Fibroblast of the aortic adventitia (primary cell): ENCODE data around the gene RARB. TPM values are rescaled to one million over a fixed set of nuclear protein-coding genes. Genes with fewer than 3 reads are reported as not detected.

Experiments used
- DNase-seq: peaks from one replicate; pipeline ENCODE4 v3.0.0-alpha.2; 2010; ENCODE audit warnings: low read depth
- H3K4me3 ChIP-seq: 2 replicates; pipeline ENCODE4 v1.5.1; 2011; ENCODE audit warnings: low read depth, mild to moderate bottlenecking, control low read depth, low read length, moderate library complexity
- total RNA-seq: library from RNA; depleted of rRNA; stranded (reverse); fragments of >200 nt; gene quantifications from 2 replicates; pipeline ENCODE4 v1.2.3, GENCODE V29; 2012; ENCODE audit warnings: low replicate concordance
- TF ChIP-seq, protein P1 (sequence below): IDR thresholded peaks from 2 replicates; pipeline ENCODE4 v1.5.1; 2011; ENCODE audit warnings: mild to moderate bottlenecking, low read length, control low read depth, inconsistent platforms; ENCODE audit not compliant: insufficient read depth

RARB gene
- total RNA-seq, 1 donor: 3.1 TPM

DNA sequence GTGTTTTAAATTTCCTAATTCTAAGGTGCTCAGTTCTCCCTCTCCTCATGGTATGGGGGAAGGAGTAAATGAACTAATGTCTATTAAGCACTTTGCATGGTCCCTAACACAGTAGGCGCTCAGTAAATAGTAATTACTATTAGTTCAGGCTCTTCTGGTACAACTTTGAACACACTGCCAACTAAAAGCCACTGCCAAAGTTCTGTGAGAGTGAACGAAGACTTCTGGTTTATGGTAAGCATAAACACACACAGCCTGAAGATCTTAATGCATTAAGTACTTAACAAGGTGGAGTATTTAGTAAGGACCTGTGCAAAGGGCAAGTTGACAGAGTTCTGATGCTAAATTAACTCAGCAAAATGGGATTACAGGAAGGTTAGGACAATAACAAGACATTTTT lies 24.7 kb downstream of the RARB start:
- no peak overlapping the region for H3K4me3 ChIP-seq
- TF ChIP-seq, protein P1, sequence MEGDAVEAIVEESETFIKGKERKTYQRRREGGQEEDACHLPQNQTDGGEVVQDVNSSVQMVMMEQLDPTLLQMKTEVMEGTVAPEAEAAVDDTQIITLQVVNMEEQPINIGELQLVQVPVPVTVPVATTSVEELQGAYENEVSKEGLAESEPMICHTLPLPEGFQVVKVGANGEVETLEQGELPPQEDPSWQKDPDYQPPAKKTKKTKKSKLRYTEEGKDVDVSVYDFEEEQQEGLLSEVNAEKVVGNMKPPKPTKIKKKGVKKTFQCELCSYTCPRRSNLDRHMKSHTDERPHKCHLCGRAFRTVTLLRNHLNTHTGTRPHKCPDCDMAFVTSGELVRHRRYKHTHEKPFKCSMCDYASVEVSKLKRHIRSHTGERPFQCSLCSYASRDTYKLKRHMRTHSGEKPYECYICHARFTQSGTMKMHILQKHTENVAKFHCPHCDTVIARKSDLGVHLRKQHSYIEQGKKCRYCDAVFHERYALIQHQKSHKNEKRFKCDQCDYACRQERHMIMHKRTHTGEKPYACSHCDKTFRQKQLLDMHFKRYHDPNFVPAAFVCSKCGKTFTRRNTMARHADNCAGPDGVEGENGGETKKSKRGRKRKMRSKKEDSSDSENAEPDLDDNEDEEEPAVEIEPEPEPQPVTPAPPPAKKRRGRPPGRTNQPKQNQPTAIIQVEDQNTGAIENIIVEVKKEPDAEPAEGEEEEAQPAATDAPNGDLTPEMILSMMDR: no peak
- DNase-seq: no peak

DNA sequence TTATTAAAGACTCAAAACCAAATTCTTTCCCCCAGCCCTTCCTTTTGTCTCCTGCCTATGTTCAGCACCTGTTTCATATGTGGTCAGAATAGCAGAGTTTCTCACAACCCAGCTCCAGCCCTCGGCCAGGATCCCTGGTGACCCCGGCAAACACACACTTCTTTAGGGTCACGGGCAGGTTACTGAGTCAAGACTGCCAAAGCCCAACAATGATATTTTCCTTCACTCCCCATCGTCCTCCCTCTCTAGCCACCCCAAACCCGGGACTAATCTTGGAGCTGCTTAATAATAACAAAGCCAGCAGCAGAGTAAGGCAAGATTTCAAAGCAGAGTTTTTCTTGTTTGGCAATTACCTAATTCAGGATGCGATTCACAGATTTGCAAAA lies 25.5 kb downstream of the RARB start:
- no peak for DNase-seq
- TF ChIP-seq, protein P1: no peak
- peak overlapping the region; percentile 36 for H3K4me3 ChIP-seq

GRCh38 chr3:25454005-25454927 lies 26.2 kb downstream of the RARB start:
- peak; percentile 90 for DNase-seq
- TF ChIP-seq, protein P1: no peak
- peak overlapping the region; percentile 36 for H3K4me3 ChIP-seq

GRCh38 chr3:25455441-25456132 lies 27.5 kb downstream of the RARB start:
- TF ChIP-seq, protein P1: no peak
- DNase-seq: peak; percentile 67
- peak overlapping the region; percentile 13 for H3K4me3 ChIP-seq

DNA sequence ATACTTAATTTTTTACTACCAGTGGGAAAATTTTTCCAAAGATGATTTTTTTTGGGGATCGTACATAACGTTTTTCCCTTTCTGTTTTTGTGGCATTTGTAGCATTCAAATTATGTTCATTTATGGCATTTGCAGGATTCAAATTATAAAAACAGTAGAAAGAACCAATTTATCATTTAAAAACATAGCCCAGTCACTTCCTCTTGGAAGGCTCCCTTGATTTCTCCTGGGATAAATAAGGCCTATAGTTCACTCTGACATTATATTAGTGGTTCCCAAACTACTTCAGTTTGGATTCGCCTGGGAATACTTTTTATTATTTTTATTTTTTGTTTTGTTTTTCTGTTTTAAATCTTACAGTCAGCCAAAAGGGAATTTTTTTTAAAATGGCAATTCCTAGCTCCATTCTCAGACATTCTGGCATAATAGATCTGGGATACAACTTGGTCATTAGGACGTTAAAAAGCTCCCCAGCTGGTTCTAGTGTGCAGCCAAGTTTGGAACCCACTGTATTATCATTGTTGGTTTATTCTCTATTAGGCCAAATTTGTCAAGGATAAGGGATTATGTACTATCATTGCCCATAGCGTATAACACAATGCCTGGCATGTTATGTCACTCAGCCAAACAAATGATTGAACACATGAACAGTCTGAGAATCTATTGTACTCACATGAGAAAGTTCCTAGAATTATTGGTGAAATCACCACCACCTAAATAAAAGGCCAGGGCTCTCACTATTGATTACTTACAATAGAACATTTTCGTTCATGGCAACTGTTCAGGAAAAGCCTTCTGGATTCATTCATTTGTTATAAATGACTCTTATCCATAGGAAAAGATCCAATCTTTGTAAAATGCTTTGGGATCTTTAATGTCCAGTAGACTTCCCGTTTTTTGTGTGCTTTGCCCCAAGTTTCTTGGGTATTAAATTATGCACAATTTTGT lies 28.9 kb downstream of the RARB start:
- TF ChIP-seq, protein P1: no peak
- DNase-seq: no peak
- no peak overlapping the region for H3K4me3 ChIP-seq
